HG03139 (cell line): ENCODE results near the gene ARMS2.

Experiments used
- ATAC-seq: cut with Tn5 transposase; IDR thresholded peaks from one replicate; pipeline ENCODE4 v1.9.1; 2021; ENCODE audit not compliant: unreplicated experiment

Gene ARMS2

GRCh38 chr10:122492999-122493481, 38.6 kb downstream of the ARMS2 start:
- ATAC-seq: no peak

- no peak for ATAC-seq
Measured at GRCh38 chr10:122493761-122494160, 39.3 kb downstream of the ARMS2 start.

GRCh38 chr10:122494173-122494820, 39.8 kb downstream of the ARMS2 start:
- ATAC-seq: no peak

GRCh38 chr10:122494833-122495232, 40.4 kb downstream of the ARMS2 start:
- no peak for ATAC-seq

GRCh38 chr10:122495406-122496340, 41.2 kb downstream of the ARMS2 start:
- no peak for ATAC-seq

GRCh38 chr10:122497241-122497640, 42.8 kb downstream of the ARMS2 start:
- no peak for ATAC-seq

- no peak for ATAC-seq
Measured at GRCh38 chr10:122498521-122498920, 44.1 kb downstream of the ARMS2 start.

- ATAC-seq: no peak
Measured at GRCh38 chr10:122499012-122499411, 44.6 kb downstream of the ARMS2 start.

- ATAC-seq: no peak
Measured at GRCh38 chr10:122499491-122499941, 45.1 kb downstream of the ARMS2 start.

GRCh38 chr10:122500194-122500593, 45.7 kb downstream of the ARMS2 start:
- no peak for ATAC-seq

GRCh38 chr10:122500726-122501125, 46.3 kb downstream of the ARMS2 start:
- no peak for ATAC-seq

GRCh38 chr10:122503012-122503411, 48.6 kb downstream of the ARMS2 start:
- ATAC-seq: no peak

- ATAC-seq: no peak
Measured at GRCh38 chr10:122503886-122504609, 49.6 kb downstream of the ARMS2 start.

GRCh38 chr10:122504610-122504950, 50.1 kb downstream of the ARMS2 start:
- ATAC-seq: no peak

GRCh38 chr10:122505011-122505410, 50.6 kb downstream of the ARMS2 start:
- no peak for ATAC-seq

GRCh38 chr10:122505885-122506645, 51.6 kb downstream of the ARMS2 start:
- ATAC-seq: no peak
